ENCODE results near the gene SUDS3.

GRCh38 chr12:118358008-118358359 is 18.4 kb upstream of the SUDS3 start:
- TF ChIP-seq CTCF (conservative IDR thresholded peaks at IDR 0.05 in 1 of 2, IDR thresholded peaks at IDR 0.05 in 1 of 2; ENCODE audit: extremely low read depth in 1 of 2, insufficient read depth in 1 of 2, low read depth in 1 of 2, low read length in 2 of 2) (no peak), EZH2 (IDR thresholded peaks at IDR 0.05; ENCODE audit: borderline replicate concordance, low read length) (no peak)

Data from mammary epithelial cell (primary cell).